Measurements from ENCODE around the gene MAGI3.

The MAGI3 gene

DNA sequence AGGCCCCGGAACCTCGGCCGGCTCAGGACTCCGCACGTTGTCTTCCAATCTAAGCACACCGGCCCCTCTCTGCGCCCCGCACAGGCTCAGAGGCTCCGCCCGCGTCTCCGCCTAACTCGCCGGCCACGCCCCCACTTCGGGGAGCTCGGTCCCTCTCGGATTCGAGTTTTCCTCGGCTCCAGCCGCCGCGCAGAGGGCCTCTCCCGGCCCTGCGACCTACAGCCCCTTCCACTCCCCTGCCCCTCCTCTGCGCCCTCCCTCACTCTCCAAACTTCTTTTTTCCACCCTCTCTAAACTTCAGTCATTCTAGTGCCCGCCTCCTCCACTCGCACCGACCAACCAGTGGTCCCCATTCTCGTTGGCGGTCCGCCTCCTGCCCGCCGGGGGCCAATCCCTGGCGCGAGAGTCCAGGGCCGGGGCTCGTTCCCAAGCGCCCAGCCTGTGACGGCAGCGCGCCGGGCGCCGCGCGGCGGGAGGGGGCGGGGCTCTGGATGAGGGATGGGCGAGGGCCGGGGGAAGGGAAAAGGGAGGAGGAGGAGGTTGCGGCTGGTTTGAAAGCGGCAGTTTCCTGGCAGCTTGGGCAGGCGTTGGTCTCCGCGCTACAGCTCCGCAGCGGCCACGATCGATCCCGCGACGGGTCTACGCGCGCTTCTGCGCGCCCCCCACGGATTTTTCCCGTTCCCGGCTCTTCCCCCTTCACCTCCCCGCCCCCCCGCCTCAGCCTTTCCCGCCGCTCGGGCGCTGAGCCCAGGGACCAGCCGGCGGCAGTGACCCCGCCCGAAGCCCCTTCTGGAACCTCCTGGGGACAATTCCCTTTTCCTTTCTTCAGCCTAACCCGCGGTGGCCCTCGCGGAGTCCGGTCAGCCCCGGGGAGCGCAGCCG, at the start of gene MAGI3:
TSS of gene MAGI3 (plus strand) at position 563 of the 882 bp plus-strand sequence. CDS start 519 bp downstream, outside the sequence.
- peak within 1 kb of the TSS; percentile 95 for H3K4me3 ChIP-seq (ENCODE audit: low read depth, low read length)
- TF ChIP-seq, protein P1, sequence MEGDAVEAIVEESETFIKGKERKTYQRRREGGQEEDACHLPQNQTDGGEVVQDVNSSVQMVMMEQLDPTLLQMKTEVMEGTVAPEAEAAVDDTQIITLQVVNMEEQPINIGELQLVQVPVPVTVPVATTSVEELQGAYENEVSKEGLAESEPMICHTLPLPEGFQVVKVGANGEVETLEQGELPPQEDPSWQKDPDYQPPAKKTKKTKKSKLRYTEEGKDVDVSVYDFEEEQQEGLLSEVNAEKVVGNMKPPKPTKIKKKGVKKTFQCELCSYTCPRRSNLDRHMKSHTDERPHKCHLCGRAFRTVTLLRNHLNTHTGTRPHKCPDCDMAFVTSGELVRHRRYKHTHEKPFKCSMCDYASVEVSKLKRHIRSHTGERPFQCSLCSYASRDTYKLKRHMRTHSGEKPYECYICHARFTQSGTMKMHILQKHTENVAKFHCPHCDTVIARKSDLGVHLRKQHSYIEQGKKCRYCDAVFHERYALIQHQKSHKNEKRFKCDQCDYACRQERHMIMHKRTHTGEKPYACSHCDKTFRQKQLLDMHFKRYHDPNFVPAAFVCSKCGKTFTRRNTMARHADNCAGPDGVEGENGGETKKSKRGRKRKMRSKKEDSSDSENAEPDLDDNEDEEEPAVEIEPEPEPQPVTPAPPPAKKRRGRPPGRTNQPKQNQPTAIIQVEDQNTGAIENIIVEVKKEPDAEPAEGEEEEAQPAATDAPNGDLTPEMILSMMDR (IDR thresholded peaks at IDR 0.05; ENCODE audit: low read depth, low read length), result no peak

DNA sequence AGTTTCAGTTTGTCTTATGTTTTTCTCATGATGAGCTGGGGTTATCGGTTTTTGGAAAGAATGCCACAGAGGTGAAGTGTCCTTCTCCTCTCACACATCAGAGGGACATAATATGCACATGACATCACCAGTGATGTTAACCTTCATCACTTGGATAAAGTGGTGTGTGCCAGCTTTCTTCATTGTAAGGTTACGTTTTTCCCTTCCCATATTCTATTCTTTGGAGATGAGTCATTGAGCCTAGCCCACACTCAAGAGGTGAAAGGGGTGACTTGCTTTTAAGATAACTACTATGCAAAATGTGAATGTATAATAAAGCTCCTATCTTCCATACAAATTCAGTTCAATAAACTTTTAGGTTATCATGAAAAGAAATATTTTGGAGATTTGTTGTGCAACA, 36.7 kb upstream of the MAGI3 start:
- TF ChIP-seq, protein P1 (IDR thresholded peaks at IDR 0.05; ENCODE audit: low read depth, low read length), result no peak
- H3K4me3 ChIP-seq (ENCODE audit: low read depth, low read length), result no peak overlapping the region

DNA sequence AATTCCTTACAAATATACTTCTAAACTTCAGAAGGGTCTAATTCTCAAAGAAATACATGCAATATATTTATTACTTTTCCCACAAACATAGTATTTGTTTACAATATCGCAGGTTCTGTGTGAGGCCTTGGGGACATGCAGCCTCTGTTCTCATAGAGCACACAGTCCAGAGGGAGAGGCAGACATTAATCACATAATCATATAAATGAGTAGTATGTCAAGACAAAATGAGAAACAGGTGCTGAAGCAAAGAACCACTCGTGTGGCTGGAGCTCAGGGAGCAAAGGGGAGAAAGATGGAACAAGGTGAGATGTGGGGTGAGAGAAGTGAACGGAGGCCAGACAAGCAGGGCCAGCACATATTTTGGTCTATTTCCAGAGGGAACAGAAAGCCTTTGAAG, 26.4 kb upstream of the MAGI3 start:
- TF ChIP-seq, protein P1 (IDR thresholded peaks at IDR 0.05; ENCODE audit: low read depth, low read length), result no peak
- H3K4me3 ChIP-seq (ENCODE audit: low read depth, low read length), result no peak overlapping the region

DNA sequence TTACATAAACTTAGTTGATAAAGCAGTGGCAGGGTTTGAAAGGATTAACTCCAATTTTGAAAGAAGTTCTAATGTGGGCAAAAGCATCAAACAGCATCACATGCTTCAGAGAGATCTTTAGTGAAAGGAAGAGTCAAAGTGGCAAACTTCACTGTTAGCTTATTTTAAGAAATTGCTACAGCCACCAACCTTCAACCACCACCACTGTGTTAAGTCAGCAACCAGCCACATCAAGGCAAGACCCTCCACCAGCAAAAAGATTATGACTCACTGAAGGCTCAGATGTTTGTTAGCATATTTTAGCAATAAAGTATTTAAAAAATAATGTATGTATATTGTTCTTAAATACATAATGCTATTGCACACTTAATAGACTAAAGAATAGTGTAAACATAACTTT, 21.3 kb upstream of the MAGI3 start:
- H3K4me3 ChIP-seq (ENCODE audit: low read depth, low read length), result no peak overlapping the region
- TF ChIP-seq, protein P1 (IDR thresholded peaks at IDR 0.05; ENCODE audit: low read depth, low read length), result no peak

DNA sequence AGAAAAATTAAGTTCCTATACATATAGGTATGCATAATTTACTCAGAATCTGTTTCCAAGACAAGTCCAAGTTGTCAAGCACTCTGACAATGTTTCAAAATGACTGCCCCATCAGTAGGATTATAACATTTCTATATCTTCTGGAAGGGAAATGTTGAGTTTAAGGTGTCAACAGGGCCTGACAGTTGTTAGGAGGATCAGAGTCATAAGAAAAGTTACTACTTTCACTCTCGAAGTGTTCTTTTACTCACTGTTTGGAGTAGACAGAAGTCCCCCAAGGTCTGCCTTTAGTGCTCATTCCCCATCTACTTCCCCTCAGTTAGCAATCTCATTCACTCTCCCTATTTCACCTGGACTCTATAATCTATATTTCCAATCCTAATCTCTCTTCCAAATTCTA, 20.6 kb upstream of the MAGI3 start:
- TF ChIP-seq, protein P1 (IDR thresholded peaks at IDR 0.05; ENCODE audit: low read depth, low read length), result no peak
- no peak overlapping the region for H3K4me3 ChIP-seq (ENCODE audit: low read depth, low read length)

DNA sequence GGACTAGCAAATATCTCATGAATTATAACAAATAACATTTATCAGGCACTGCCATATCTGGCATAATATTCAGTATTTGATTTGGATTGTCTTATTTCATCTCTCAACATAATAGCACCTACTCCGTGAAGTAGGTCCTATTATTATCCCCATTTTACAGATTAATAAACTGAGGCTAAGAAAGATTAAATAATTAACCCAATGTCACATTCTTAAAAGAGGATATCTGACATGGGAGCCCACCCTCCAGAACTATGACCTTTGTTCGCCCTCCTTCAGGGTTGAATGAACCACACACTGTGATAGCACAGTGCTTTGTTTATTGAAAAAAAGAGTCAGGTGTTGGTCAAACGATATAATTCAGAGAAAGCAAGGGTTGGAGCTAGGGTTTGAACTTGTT, 19.4 kb upstream of the MAGI3 start:
- no peak overlapping the region for H3K4me3 ChIP-seq (ENCODE audit: low read depth, low read length)
- TF ChIP-seq, protein P1 (IDR thresholded peaks at IDR 0.05; ENCODE audit: low read depth, low read length), result no peak

DNA sequence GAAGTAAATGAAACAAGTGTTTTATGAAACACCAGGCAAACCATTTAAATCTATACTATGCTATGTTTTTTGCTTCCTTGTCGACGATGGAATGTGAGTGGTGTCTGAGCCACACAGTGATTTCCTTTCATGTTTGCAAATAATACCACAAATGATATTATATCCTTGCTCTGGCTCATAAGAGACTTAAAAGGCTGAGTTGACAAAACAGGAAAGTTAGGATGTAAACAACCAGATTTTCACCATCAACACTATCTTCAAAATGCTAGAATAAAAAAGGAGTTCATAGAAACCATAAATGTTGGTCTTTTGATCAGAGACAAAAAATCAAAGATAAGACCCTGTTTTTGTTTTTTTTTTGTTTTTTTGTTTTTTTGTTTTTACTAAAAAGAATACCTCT, 17.8 kb upstream of the MAGI3 start:
- no peak overlapping the region for H3K4me3 ChIP-seq (ENCODE audit: low read depth, low read length)
- TF ChIP-seq, protein P1 (IDR thresholded peaks at IDR 0.05; ENCODE audit: low read depth, low read length), result no peak
